Type B pancreatic cell (in vitro differentiated cells): ENCODE data around the gene CDCA7. TPM values are rescaled to one million over a fixed set of nuclear protein-coding genes. Genes with fewer than 3 reads are reported as not detected.
"Not testable (repeated sequence)": the region's sequence is repeated elsewhere in the genome, so short reads cannot be mapped to it uniquely, and the experiment has no call there.

ENCODE experiments used
- DNase-seq: peaks from one replicate; pipeline ENCODE4 v3.0.0; 2021; ENCODE audit warnings: mixed read lengths; ENCODE audit not compliant: unreplicated experiment; ENCODE audit errors: extremely low spot score
- H3K27ac Mint-ChIP-seq: 2 replicates; pipeline ENCODE4 v1.8.0; 2021; ENCODE audit warnings: mild to moderate bottlenecking, mixed read lengths
- H3K27me3 Mint-ChIP-seq: 2 replicates; pipeline ENCODE4 v1.8.0; 2021; ENCODE audit warnings: mixed read lengths
- H3K36me3 Mint-ChIP-seq: 2 replicates; pipeline ENCODE4 v1.8.0; 2021; ENCODE audit warnings: mixed read lengths
- H3K4me1 Mint-ChIP-seq: one replicate; pipeline ENCODE4 v1.8.0; 2021; ENCODE audit warnings: mixed read lengths; ENCODE audit not compliant: unreplicated experiment
- H3K4me3 Mint-ChIP-seq: 2 replicates; pipeline ENCODE4 v1.8.0; 2021; ENCODE audit warnings: mild to moderate bottlenecking, mixed read lengths
- H3K9me3 Mint-ChIP-seq: 2 replicates; pipeline ENCODE4 v1.8.0; 2021; ENCODE audit warnings: mixed read lengths
- long read RNA-seq: library from polyadenylated mRNA; unstranded; transcript quantifications from one replicate; pipeline ENCODE4 v2.0.0, GENCODE V29; 2020
- total RNA-seq: library from RNA; stranded (reverse); gene quantifications from 2 replicates; pipeline ENCODE4 v1.2.1, GENCODE V29; 2021; ENCODE audit warnings: low replicate concordance
- TF ChIP-seq, protein P1 (sequence below): fragments of 200-600 bp; sonication (generic); conservative IDR thresholded peaks from 2 replicates; pipeline ENCODE4 v1.5.0; 2021; ENCODE audit warnings: antibody characterized with exemption, mild to moderate bottlenecking

Gene CDCA7
- 13.1 and 54.0 TPM in 2 replicates for total RNA-seq
- long read RNA-seq, transcript CDCA7-202 (9 exons, 2,500 nt), result major isoform, 5 of 16 reads
- long read RNA-seq, partial matches to known transcripts, result 3 of 16 reads
- long read RNA-seq, other reads (novel, unspliced or antisense), result 7 of 16 reads

- peak within 1 kb of the TSS; percentile 94 for H3K4me3 Mint-ChIP-seq
- H3K27ac Mint-ChIP-seq, result peak within 1 kb of the TSS; percentile 87
- peaks cover 28% of the 10 kb centered on the region for H3K27me3 Mint-ChIP-seq
- peaks cover 4% of the 10 kb centered on the region for H3K9me3 Mint-ChIP-seq
- peak; percentile 88 for DNase-seq
- TF ChIP-seq, protein P1, sequence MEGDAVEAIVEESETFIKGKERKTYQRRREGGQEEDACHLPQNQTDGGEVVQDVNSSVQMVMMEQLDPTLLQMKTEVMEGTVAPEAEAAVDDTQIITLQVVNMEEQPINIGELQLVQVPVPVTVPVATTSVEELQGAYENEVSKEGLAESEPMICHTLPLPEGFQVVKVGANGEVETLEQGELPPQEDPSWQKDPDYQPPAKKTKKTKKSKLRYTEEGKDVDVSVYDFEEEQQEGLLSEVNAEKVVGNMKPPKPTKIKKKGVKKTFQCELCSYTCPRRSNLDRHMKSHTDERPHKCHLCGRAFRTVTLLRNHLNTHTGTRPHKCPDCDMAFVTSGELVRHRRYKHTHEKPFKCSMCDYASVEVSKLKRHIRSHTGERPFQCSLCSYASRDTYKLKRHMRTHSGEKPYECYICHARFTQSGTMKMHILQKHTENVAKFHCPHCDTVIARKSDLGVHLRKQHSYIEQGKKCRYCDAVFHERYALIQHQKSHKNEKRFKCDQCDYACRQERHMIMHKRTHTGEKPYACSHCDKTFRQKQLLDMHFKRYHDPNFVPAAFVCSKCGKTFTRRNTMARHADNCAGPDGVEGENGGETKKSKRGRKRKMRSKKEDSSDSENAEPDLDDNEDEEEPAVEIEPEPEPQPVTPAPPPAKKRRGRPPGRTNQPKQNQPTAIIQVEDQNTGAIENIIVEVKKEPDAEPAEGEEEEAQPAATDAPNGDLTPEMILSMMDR, result no peak
- no peaks in the 10 kb centered on the region for H3K36me3 Mint-ChIP-seq
- peaks cover 36% of the 10 kb centered on the region for H3K4me1 Mint-ChIP-seq
Observed at GRCh38 chr2:173354582-173355131, at the start of gene CDCA7. CDCA7 (plus strand) TSS chr2:173354872; CDS start chr2:173354964, 92 bp downstream.

DNA sequence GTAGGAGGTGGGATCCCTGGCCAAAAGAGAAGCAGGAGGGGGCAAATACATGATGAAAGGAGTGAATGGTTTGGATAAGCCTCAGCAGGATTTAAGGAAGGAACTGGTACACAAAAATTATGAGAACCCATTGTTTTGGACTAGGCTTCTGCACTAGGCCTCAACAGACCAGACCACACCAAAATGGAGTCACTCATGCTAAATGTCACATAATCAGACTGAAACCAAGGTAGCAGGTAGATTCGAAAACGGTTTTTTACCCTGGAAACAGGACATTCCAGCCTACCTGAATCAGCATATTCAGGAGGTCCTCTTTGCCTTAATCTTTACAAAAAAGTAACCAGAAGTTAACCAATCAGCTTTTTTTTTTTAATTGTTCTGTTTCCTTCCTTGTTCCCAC, 49.4 kb upstream of the CDCA7 start:
- TF ChIP-seq, protein P1, result no peak
- Mint-ChIP-seq H3K27ac (no peak overlapping the region), H3K27me3 (no peaks in the 10 kb centered on the region), H3K4me1 (peaks cover 4% of the 10 kb centered on the region), H3K9me3 (peaks cover 16% of the 10 kb centered on the region), H3K4me3 (no peak overlapping the region), H3K36me3 (peaks cover 4% of the 10 kb centered on the region)
- DNase-seq, result no peak

- Mint-ChIP-seq H3K27ac (no peak overlapping the region), H3K36me3 (no peaks in the 10 kb centered on the region), H3K4me3 (no peak overlapping the region), H3K4me1 (peaks cover 4% of the 10 kb centered on the region), H3K27me3 (no peaks in the 10 kb centered on the region), H3K9me3 (peaks cover 11% of the 10 kb centered on the region)
- no peak for DNase-seq
- TF ChIP-seq, protein P1, result no peak
Observed at GRCh38 chr2:173307293-173307692, 47.4 kb upstream of the CDCA7 start.

- H3K36me3 Mint-ChIP-seq, DNase-seq, H3K4me3 Mint-ChIP-seq, H3K27me3 Mint-ChIP-seq, H3K4me1 Mint-ChIP-seq, H3K27ac Mint-ChIP-seq: not testable (repeated sequence)
- H3K9me3 Mint-ChIP-seq, result peaks cover 11% of the 10 kb centered on the region
Observed at GRCh38 chr2:173309370-173309769, 45.3 kb upstream of the CDCA7 start.

- no peak for DNase-seq
- peaks cover 4% of the 10 kb centered on the region for H3K27me3 Mint-ChIP-seq
- H3K36me3 Mint-ChIP-seq, result no peaks in the 10 kb centered on the region
- no peak overlapping the region for H3K4me3 Mint-ChIP-seq
- no peak overlapping the region for H3K27ac Mint-ChIP-seq
- TF ChIP-seq, protein P1, result no peak
- peaks cover 4% of the 10 kb centered on the region for H3K4me1 Mint-ChIP-seq
- peaks cover 6% of the 10 kb centered on the region for H3K9me3 Mint-ChIP-seq
Observed at GRCh38 chr2:173311844-173312606, 42.6 kb upstream of the CDCA7 start.

DNA sequence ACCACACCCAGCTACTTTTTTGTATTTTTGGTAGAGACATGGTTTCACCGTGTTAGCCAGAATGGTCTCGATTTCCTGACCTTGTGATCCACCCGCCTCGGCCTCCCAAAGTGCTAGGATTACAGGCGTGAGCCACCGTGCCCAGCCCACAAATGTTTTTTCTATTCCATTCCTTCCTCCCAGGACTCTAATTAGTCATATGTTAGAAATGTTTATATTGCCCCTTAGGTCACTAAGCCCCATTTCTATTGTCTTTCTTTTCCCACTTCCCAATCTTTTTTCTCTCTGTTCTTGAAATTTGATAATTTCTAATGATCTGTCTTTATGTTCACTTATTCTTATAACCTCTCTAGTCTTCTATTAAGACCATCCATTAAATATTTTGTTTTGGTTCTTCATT, 31.3 kb upstream of the CDCA7 start:
- Mint-ChIP-seq H3K27me3 (no peaks in the 10 kb centered on the region), H3K36me3 (no peaks in the 10 kb centered on the region), H3K4me3 (no peak overlapping the region)

More for the DNA sequence above, 31.3 kb upstream of the CDCA7 start:
- no peak for DNase-seq
- H3K9me3 Mint-ChIP-seq, result no peaks in the 10 kb centered on the region
- TF ChIP-seq, protein P1, result no peak
- no peaks in the 10 kb centered on the region for H3K4me1 Mint-ChIP-seq
- H3K27ac Mint-ChIP-seq, result no peak overlapping the region
